Measurements from ENCODE around the gene KDM2B.

GRCh38 chr12:121533394-121534090 lies 47.3 kb downstream of the KDM2B start:
- TF ChIP-seq POLR2A (IDR thresholded peaks at IDR 0.05; ENCODE audit: low read length): no peak
- no peak for TF ChIP-seq GATA1 (IDR thresholded peaks at IDR 0.05; ENCODE audit: low read depth, low read length)
